Bronchial epithelial cell (primary cell): ENCODE data around the gene C21orf91. TPM values are rescaled to one million over a fixed set of nuclear protein-coding genes. Genes with fewer than 3 reads are reported as not detected.
A peak's percentile ranks its signal among the peaks of the same experiment; 100 is the strongest.

Source experiments
- DNase-seq: peaks from one replicate; pipeline ENCODE4 v3.0.0-alpha.2; 2010; ENCODE audit warnings: low read depth
- FAIRE-seq: peaks from 2 replicates; lab custom pipeline; 2011; peaks lifted over from hg19 to GRCh38; lab: Jason Lieb, UNC
- H3K27me3 ChIP-seq: 2 replicates; pipeline ENCODE4 v1.5.1; 2011; ENCODE audit warnings: low read length; ENCODE audit not compliant: control insufficient read depth, insufficient read depth
- H3K36me3 ChIP-seq: 2 replicates; pipeline ENCODE4 v1.5.1; 2011; ENCODE audit warnings: low read length; ENCODE audit not compliant: control insufficient read depth, insufficient read depth
- H3K4me3 ChIP-seq: 2 replicates; pipeline ENCODE4 v1.5.1; 2011; ENCODE audit warnings: mild to moderate bottlenecking, low read depth, low read length, control low read depth
- total RNA-seq: library from RNA; depleted of rRNA; stranded (reverse); fragments of >200 nt; gene quantifications from 2 replicates; pipeline ENCODE4 v1.2.1, GENCODE V29; 2014
- TF ChIP-seq, protein P1 (sequence below): IDR thresholded peaks from 2 replicates; pipeline ENCODE4 v1.5.1; 2011; ENCODE audit warnings: mild to moderate bottlenecking, moderate library complexity, low read length, control low read depth, inconsistent platforms; ENCODE audit not compliant: insufficient read depth, severe bottlenecking

C21orf91 gene
- total RNA-seq, 1 donor from 2014 or later: 6.6 TPM

DNA sequence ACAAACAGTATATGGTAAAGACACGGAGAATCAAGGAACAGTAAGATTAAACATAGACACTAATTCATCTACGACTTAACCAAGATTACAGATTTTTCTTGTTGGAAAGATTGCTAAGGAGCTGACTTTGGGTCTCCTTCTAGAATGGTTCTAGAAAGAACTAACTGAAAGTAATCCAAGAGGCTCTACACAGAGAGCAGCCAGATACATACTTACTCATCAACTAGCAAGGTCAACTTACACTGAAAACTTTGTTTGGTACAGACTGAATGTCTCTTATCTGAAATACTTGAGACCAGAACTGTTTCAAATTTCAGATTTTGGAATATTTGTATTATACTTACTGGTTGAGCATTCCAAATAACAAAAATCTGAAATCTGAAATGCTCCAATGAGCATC is 5.8 kb downstream of the C21orf91 start:
- TF ChIP-seq, protein P1, sequence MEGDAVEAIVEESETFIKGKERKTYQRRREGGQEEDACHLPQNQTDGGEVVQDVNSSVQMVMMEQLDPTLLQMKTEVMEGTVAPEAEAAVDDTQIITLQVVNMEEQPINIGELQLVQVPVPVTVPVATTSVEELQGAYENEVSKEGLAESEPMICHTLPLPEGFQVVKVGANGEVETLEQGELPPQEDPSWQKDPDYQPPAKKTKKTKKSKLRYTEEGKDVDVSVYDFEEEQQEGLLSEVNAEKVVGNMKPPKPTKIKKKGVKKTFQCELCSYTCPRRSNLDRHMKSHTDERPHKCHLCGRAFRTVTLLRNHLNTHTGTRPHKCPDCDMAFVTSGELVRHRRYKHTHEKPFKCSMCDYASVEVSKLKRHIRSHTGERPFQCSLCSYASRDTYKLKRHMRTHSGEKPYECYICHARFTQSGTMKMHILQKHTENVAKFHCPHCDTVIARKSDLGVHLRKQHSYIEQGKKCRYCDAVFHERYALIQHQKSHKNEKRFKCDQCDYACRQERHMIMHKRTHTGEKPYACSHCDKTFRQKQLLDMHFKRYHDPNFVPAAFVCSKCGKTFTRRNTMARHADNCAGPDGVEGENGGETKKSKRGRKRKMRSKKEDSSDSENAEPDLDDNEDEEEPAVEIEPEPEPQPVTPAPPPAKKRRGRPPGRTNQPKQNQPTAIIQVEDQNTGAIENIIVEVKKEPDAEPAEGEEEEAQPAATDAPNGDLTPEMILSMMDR: no peak
- DNase-seq (no peak), FAIRE-seq (no peak)
- Histone ChIP-seq H3K27me3 (no peaks in the 10 kb centered on the region), H3K36me3 (peaks cover 11% of the 10 kb centered on the region), H3K4me3 (no peak overlapping the region)

DNA sequence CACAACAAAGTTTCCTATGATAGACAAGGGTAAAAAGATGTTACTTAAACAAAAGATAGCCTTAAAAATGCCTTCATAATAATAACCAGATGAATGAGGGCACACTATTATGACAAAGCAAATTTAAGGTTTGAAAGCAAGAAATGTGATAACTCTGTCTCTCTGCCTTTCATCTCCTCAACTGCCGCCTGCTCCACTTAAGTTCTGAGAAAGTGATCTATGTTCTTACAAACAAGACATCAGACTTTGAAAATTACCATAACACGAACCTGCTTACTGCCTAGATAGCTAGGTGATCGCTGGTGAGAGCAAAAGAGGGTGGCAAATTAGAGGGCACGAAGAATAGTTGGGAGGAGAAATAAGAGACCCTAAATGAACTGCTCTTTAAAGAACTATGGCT is 13.2 kb downstream of the C21orf91 start:
- FAIRE-seq (no peak), DNase-seq (no peak)
- TF ChIP-seq, protein P1: no peak
- Histone ChIP-seq H3K36me3 (peaks cover 10% of the 10 kb centered on the region), H3K27me3 (no peaks in the 10 kb centered on the region), H3K4me3 (no peak overlapping the region)

DNA sequence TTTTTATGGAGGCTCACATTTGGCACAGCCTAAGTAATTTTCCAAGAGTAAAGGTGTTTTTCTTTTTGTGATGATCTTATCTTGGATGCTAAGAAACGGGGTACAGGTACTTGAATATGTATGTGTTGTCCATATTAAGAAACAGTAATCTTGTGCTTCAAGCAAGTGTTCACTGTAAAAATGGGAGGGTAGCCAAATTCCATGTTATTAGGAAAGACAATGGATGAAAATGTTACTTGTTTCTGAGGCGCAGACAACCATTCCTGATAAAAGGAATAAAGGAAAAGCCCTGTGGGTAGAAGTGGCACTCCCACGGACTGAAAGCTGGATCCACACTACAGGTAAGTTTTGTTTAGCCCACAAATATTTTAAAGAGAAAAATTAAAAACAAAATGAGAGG is 15.6 kb downstream of the C21orf91 start:
- FAIRE-seq: no peak
- Histone ChIP-seq H3K36me3 (peaks cover 5% of the 10 kb centered on the region), H3K27me3 (no peaks in the 10 kb centered on the region), H3K4me3 (no peak overlapping the region)
- DNase-seq: no peak
- TF ChIP-seq, protein P1: no peak

DNA sequence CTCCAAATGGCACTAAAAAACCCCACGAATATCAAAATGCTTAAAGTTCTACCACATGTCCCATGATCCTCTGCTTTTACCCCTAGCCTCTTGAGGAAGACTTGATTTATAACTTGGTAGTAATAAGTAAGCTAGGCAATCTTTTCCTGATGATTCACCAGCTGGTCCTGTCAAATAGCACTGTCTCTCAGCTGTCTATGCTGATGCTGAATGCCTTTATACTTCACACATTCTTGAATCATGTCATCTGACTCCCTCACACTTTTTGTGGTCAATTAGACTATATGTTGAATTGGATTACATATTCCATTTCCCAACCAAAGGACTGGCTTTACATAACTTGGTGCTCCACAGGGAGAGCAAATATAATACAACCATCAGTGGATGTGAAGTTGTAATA is 16.6 kb downstream of the C21orf91 start:
- peak; percentile 73 for DNase-seq
- FAIRE-seq: no peak
- H3K36me3 ChIP-seq: no peaks in the 10 kb centered on the region
- H3K4me3 ChIP-seq: no peak overlapping the region
- TF ChIP-seq, protein P1: no peak
- no peaks in the 10 kb centered on the region for H3K27me3 ChIP-seq

DNA sequence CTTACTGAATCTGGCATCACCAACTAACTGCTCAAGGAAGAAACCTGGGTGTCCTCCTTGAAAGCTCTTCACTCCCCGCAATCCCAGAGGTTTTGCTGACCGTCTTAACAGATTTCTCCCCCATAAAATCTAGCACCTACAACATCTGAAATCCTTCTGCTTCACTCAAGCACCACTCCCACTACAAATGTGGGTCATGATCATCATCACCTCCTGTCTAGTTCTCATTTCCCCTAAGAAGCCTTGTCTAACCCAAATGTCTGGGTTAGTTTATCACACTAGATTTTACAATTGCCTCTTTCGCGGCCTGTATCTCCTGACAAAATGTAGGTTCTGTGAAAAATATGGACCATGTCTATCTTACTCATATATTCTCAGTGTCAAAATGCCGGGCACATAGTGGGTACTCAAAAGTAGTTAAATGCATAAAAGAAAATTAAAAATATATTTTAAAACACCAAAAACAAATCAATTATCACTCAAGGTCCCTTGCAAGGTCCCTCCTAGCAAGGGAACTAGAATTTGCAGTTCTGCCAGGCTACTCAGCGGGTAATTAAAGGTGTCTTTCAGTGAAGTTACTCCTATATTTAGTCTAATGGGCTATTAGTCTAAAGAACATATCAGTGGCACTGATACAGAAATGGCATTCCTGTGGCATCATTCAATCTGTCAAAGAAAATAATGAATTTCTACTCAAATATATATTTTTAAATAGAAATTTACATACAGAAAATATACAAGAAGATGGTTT is 19.6 kb downstream of the C21orf91 start:
- Histone ChIP-seq H3K27me3 (no peaks in the 10 kb centered on the region), H3K36me3 (no peaks in the 10 kb centered on the region), H3K4me3 (no peak overlapping the region)
- no peak for FAIRE-seq
- TF ChIP-seq, protein P1: no peak
- no peak for DNase-seq

DNA sequence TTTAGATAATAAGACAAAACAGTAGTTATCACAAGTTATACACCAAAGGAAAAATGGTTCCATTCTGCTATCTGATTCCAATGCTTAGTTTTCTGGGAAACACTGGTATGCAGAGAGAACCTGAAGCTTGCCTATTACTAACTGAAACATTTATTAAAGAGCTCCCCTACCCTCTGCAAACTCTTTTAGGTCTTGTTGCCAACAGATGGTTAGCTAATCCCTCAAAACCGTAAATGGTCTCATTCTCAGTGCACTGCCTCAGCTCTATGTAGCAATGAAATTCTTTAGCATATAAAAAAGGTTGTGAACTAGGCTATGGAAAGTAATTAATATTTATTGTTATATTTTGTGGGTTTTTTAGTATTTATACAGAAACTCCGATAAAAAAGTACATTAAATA is 20.4 kb downstream of the C21orf91 start:
- Histone ChIP-seq H3K36me3 (no peaks in the 10 kb centered on the region), H3K27me3 (no peaks in the 10 kb centered on the region), H3K4me3 (no peak overlapping the region)
- TF ChIP-seq, protein P1: no peak
- no peak for FAIRE-seq
- no peak for DNase-seq
